NCI-H146 treated with DMSO at 0.1 percent for 48 hours (cell line): ENCODE results near the gene KIAA1755.
A peak's percentile ranks its signal among the peaks of the same experiment; 100 is the strongest.

Experiments used
- DNase-seq: peaks from one replicate; lab custom pipeline; 2025; ENCODE audit not compliant: unreplicated experiment; lab: John Stamatoyannopoulos, UW

KIAA1755 gene

GRCh38 chr20:38243709-38244020 is 16.9 kb downstream of the KIAA1755 start:
- no peak for DNase-seq

- no peak for DNase-seq
Measured at GRCh38 chr20:38242848-38243708, 17.5 kb downstream of the KIAA1755 start.

- no peak for DNase-seq
Measured at GRCh38 chr20:38241201-38241600, 19.3 kb downstream of the KIAA1755 start.

GRCh38 chr20:38239441-38239840 is 21.1 kb downstream of the KIAA1755 start:
- DNase-seq, result no peak

GRCh38 chr20:38238829-38239228 is 21.7 kb downstream of the KIAA1755 start:
- no peak for DNase-seq

GRCh38 chr20:38237381-38237780 is 23.2 kb downstream of the KIAA1755 start:
- DNase-seq, result no peak

GRCh38 chr20:38231531-38232121 is 28.9 kb downstream of the KIAA1755 start:
- DNase-seq, result no peak

- DNase-seq, result no peak
Measured at GRCh38 chr20:38230957-38231526, 29.5 kb downstream of the KIAA1755 start.

GRCh38 chr20:38230253-38230551 is 30.3 kb downstream of the KIAA1755 start:
- no peak for DNase-seq

GRCh38 chr20:38229376-38230252 is 30.9 kb downstream of the KIAA1755 start:
- no peak for DNase-seq

- no peak for DNase-seq
Measured at GRCh38 chr20:38228436-38228835, 32.1 kb downstream of the KIAA1755 start.

GRCh38 chr20:38227420-38228360 is 32.8 kb downstream of the KIAA1755 start:
- DNase-seq, result no peak

- peak; percentile 34 for DNase-seq
Measured at GRCh38 chr20:38226553-38226952, 34.0 kb downstream of the KIAA1755 start.

GRCh38 chr20:38225900-38226263 is 34.7 kb downstream of the KIAA1755 start:
- DNase-seq, result no peak

GRCh38 chr20:38225240-38225899 is 35.2 kb downstream of the KIAA1755 start:
- no peak for DNase-seq

GRCh38 chr20:38224531-38224930 is 36.0 kb downstream of the KIAA1755 start:
- DNase-seq, result no peak

- DNase-seq, result no peak
Measured at GRCh38 chr20:38223743-38224100, 36.8 kb downstream of the KIAA1755 start.

- DNase-seq, result no peak
Measured at GRCh38 chr20:38222923-38223742, 37.4 kb downstream of the KIAA1755 start.

GRCh38 chr20:38222231-38222922 is 38.2 kb downstream of the KIAA1755 start:
- DNase-seq, result peak; percentile 35
